ENCODE data around the gene LIPC. TPM values are rescaled to one million over a fixed set of nuclear protein-coding genes. Genes with fewer than 3 reads are reported as not detected.
A peak's percentile ranks its signal among the peaks of the same experiment; 100 is the strongest.

Gene LIPC
- total RNA-seq, 1 experiment from 2014 or later, result not detected

- Mint-ChIP-seq H3K4me1 (ENCODE audit: insufficient read depth, unreplicated experiment) (peaks cover 23% of the 10 kb centered on the region), H3K27me3 (ENCODE audit: insufficient read depth, unreplicated experiment) (no peaks in the 10 kb centered on the region), H3K4me3 (ENCODE audit: unreplicated experiment) (no peak overlapping the region), H3K36me3 (ENCODE audit: insufficient read depth, unreplicated experiment) (no peaks in the 10 kb centered on the region), H3K9me3 (ENCODE audit: unreplicated experiment) (no peaks in the 10 kb centered on the region), H3K27ac (ENCODE audit: low read depth, unreplicated experiment) (no peak overlapping the region)
- CTCF ChIA-PET, result interaction anchor here (0.6 to 1.1 kb wide), 2 partner anchors 12 to 235 kb away, joined by 3 read pairs; no protein-coding TSS in a partner anchor
- POLR2A ChIA-PET, result no interaction called here
- no peak for TF ChIP-seq CTCF (IDR thresholded peaks at IDR 0.05; ENCODE audit: unreplicated experiment)
- intact Hi-C loops (cut with micrococcal nuclease), result no loop called here
- DNase-seq (ENCODE audit: unreplicated experiment), result no peak
- no TSS peak for BruUV-seq (replicated peaks)
These were observed 89.1 kb downstream of the LIPC start for GRCh38 chr15:58520936-58521292.

DNA sequence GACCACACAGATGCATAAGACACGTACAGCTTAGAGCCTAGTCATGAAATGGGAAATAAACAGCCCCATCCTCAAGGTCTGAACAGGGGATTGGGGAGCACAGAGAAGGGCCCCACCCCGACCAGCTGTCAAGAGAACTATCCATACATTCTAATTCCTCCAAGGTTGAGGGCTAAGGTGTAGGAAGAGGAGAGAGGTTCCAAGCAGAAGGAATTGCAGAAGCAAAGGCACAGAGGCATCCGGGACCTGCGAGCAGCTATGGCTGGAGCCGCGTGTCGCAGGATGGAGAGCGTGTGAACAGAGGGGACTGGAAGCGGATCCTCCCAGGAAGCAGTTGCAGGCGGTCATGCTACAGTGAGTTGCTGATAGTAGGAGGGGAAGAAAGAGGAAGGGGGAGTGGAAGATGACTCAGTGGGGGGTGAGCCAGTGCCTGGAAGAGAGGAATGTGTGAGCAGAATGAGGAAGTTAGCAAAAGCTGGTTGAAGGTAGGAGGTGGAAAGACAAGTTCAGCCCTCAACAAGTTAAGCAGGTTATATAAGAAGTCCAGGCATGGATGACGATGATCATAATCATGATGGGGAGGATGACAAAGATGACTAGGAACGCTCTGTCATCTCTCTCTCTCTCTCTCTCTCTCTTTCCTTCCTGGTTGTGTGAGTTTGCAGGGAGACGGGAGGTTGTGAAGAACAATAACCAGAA, 89.7 kb downstream of the LIPC start:
- no peak overlapping the region for H3K4me3 Mint-ChIP-seq (ENCODE audit: unreplicated experiment)

DNA sequence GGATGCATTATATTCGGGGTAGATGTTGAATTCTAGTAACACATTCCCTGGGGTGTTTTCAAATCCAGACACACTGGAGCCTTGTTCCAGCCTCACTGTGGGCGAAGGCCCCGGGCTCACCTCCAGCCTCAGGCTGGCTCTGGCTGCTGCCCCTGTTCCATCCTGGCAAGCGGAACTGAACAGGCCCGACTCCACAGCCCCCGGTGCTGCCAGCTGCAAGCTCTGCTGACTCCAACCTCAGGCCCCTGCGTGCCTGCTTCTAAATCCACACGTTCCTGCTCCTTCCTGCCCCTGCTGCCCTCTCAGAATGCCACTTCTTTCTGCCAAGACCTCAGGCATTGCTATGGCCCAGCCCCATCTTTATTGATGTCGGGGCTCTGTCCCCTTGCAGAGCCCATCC, 90.6 kb downstream of the LIPC start:
- ChIA-PET POLR2A (no interaction called here), CTCF (interaction anchor here (1.1 kb wide), 1 partner anchor 34 kb away, joined by 3 read pairs; no protein-coding TSS in a partner anchor)
- Mint-ChIP-seq H3K36me3 (ENCODE audit: insufficient read depth, unreplicated experiment) (no peaks in the 10 kb centered on the region), H3K4me1 (ENCODE audit: insufficient read depth, unreplicated experiment) (peaks cover 23% of the 10 kb centered on the region), H3K4me3 (ENCODE audit: unreplicated experiment) (no peak overlapping the region), H3K9me3 (ENCODE audit: unreplicated experiment) (no peaks in the 10 kb centered on the region), H3K27me3 (ENCODE audit: insufficient read depth, unreplicated experiment) (no peaks in the 10 kb centered on the region), H3K27ac (ENCODE audit: low read depth, unreplicated experiment) (no peak overlapping the region)
- BruUV-seq (replicated peaks), result no TSS peak
- no peak for TF ChIP-seq CTCF (IDR thresholded peaks at IDR 0.05; ENCODE audit: unreplicated experiment)
- DNase-seq (ENCODE audit: unreplicated experiment), result no peak
- intact Hi-C loops (cut with micrococcal nuclease), result no loop called here

More for the DNA sequence above, 89.7 kb downstream of the LIPC start:
- Mint-ChIP-seq H3K36me3 (ENCODE audit: insufficient read depth, unreplicated experiment) (no peaks in the 10 kb centered on the region), H3K4me1 (ENCODE audit: insufficient read depth, unreplicated experiment) (peaks cover 23% of the 10 kb centered on the region), H3K9me3 (ENCODE audit: unreplicated experiment) (no peaks in the 10 kb centered on the region), H3K27me3 (ENCODE audit: insufficient read depth, unreplicated experiment) (no peaks in the 10 kb centered on the region), H3K27ac (ENCODE audit: low read depth, unreplicated experiment) (no peak overlapping the region)
- POLR2A ChIA-PET, result interaction anchor here (0.6 kb wide), 1 partner anchor 850 kb away, joined by 3 read pairs; no protein-coding TSS in a partner anchor
- intact Hi-C loops (cut with micrococcal nuclease), result no loop called here
- BruUV-seq (replicated peaks), result no TSS peak
- CTCF ChIA-PET, result interaction anchor here (1.1 kb wide), 1 partner anchor 12 kb away, joined by 3 read pairs; no protein-coding TSS in a partner anchor
- no peak for TF ChIP-seq CTCF (IDR thresholded peaks at IDR 0.05; ENCODE audit: unreplicated experiment)
- peak; percentile 35 for DNase-seq (ENCODE audit: unreplicated experiment)

DNA sequence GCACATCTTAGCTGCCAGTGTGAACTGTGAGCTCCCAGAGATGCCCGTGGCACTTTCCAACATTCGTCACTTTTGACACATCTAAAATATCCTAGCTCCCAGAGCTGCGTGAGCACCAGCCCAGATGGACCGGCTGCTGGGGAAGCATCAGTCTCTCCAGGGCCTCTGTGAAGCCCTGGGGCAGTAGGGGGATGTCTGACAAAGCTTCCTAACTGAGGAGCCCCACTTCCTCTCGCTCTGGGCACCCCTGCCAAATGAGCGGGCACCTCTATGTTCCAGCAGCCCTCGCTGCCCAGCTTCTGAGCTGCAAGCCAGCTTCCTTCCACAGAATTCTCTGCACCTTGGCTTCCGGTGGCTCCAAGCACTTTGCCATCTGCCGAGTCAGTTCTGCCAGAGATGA, 91.1 kb downstream of the LIPC start:
- H3K4me1 Mint-ChIP-seq (ENCODE audit: insufficient read depth, unreplicated experiment), result peaks cover 23% of the 10 kb centered on the region
- no TSS peak for BruUV-seq (replicated peaks)
- ChIA-PET CTCF (interaction anchor here (0.6 to 1.1 kb wide), 5 partner anchors 34 to 264 kb away, joined by 3 to 6 read pairs (median 3); no protein-coding TSS in a partner anchor), POLR2A (interaction anchor here (0.5 to 1.2 kb wide), 4 partner anchors 13 to 217 kb away, joined by 3 to 7 read pairs (median 3); no protein-coding TSS in a partner anchor)
- no peak overlapping the region for H3K4me3 Mint-ChIP-seq (ENCODE audit: unreplicated experiment)
- DNase-seq (ENCODE audit: unreplicated experiment), result no peak
- H3K27ac Mint-ChIP-seq (ENCODE audit: low read depth, unreplicated experiment), result no peak overlapping the region
- H3K27me3 Mint-ChIP-seq (ENCODE audit: insufficient read depth, unreplicated experiment), result no peaks in the 10 kb centered on the region
- no peaks in the 10 kb centered on the region for H3K9me3 Mint-ChIP-seq (ENCODE audit: unreplicated experiment)
- H3K36me3 Mint-ChIP-seq (ENCODE audit: insufficient read depth, unreplicated experiment), result no peaks in the 10 kb centered on the region
- intact Hi-C loops (cut with micrococcal nuclease), result no loop called here
- TF ChIP-seq CTCF (IDR thresholded peaks at IDR 0.05; ENCODE audit: unreplicated experiment), result no peak

Data from MCF 10A (cell line).